ENCODE results near the gene IGSF21. TPM values are rescaled to one million over a fixed set of nuclear protein-coding genes. Genes with fewer than 3 reads are reported as not detected.
A peak's percentile ranks its signal among the peaks of the same experiment; 100 is the strongest.

The IGSF21 gene
- total and polyA plus RNA-seq, 2 donors from 2014 or later, result 1.4 to 6.6 TPM

DNA sequence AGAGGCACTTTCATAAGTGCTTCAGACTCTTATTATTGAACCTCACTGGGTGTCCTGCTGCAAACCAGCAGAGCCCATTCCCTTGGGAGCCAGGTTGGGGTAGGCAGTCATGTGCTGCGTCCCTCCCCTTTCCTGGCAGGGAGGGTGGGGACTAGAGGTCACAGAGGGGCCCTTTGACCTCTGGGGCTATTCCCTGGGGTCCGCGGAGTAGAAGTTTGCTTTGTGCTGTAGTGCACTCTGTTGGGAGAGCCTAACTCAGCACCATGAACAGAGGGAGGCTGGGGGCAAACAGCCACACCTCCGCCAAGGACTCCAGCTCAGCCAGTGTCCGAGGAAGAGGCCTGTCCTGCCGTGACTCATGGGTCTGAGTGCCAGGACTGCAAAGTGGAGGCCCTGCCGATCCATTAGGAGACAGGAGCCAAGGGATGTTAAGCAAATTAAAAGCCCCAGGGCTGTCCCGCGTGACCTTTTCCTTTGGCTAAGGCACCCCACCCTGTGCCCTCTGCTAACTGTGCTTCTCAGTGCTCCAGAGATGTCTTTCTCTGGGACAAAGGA is 3.0 kb upstream of the IGSF21 start:
- H3K9ac ChIP-seq (ENCODE audit: low read length in 3 of 3), result no peak overlapping the region
- no peak for FAIRE-seq
- intact Hi-C loops (cut with DNase I), result no loop called here
- no peaks in the 10 kb centered on the region for H3K36me3 ChIP-seq (ENCODE audit: control insufficient read depth in 2 of 3, insufficient read depth in 3 of 3, low read length in 3 of 3)
- peaks cover 38% of the 10 kb centered on the region for H3K27me3 ChIP-seq (ENCODE audit: control insufficient read depth, insufficient read depth, low read length)
- TF ChIP-seq CTCF (IDR thresholded peaks at IDR 0.05; ENCODE audit: borderline replicate concordance, extremely low read depth, insufficient read depth), result no peak
- H3K4me3 ChIP-seq (ENCODE audit: low read length in 3 of 3), result no peak overlapping the region
- DNase-seq, result no peak
- no peak overlapping the region for H3K27ac ChIP-seq (ENCODE audit: low read depth in 2 of 2, low read length in 2 of 2)
- no peaks in the 10 kb centered on the region for H3K4me1 ChIP-seq (ENCODE audit: control insufficient read depth in 2 of 3, insufficient read depth in 2 of 3, low read depth in 1 of 3, low read length in 3 of 3)
- no peaks in the 10 kb centered on the region for H3K9me3 ChIP-seq (ENCODE audit: control insufficient read depth in 2 of 3, insufficient read depth in 1 of 3, low read length in 3 of 3)

DNA sequence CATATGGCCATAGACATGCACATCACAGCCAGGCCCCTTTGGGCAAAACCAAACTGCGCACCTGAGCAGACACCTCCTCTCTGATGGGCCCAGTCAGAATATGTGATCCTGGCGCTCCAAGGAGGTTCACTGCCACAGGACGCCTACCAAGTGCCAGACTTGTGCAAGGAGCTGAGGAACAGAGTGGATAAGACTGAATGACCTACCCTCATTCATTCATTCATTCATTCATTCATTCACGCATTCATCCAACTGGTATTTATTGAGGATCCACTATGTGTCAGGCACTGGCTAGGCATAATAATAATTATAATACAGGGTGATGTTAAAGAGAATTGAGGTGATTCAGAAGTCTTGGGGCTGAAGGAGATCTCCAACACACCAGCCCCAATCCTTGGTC is 2.4 kb upstream of the IGSF21 start:
- no peak for DNase-seq
- Histone ChIP-seq H3K4me1 (ENCODE audit: control insufficient read depth in 2 of 3, insufficient read depth in 2 of 3, low read depth in 1 of 3, low read length in 3 of 3) (no peaks in the 10 kb centered on the region), H3K9me3 (ENCODE audit: control insufficient read depth in 2 of 3, insufficient read depth in 1 of 3, low read length in 3 of 3) (no peaks in the 10 kb centered on the region), H3K9ac (ENCODE audit: low read length in 3 of 3) (no peak overlapping the region), H3K4me3 (ENCODE audit: low read length in 3 of 3) (no peak overlapping the region), H3K36me3 (ENCODE audit: control insufficient read depth in 2 of 3, insufficient read depth in 3 of 3, low read length in 3 of 3) (no peaks in the 10 kb centered on the region), H3K27ac (ENCODE audit: low read depth in 2 of 2, low read length in 2 of 2) (no peak overlapping the region), H3K27me3 (ENCODE audit: control insufficient read depth, insufficient read depth, low read length) (peaks cover 40% of the 10 kb centered on the region)
- FAIRE-seq, result no peak
- intact Hi-C loops (cut with DNase I), result no loop called here
- TF ChIP-seq CTCF (IDR thresholded peaks at IDR 0.05; ENCODE audit: borderline replicate concordance, extremely low read depth, insufficient read depth), result no peak

- Histone ChIP-seq H3K36me3 (ENCODE audit: control insufficient read depth in 2 of 3, insufficient read depth in 3 of 3, low read length in 3 of 3) (no peaks in the 10 kb centered on the region), H3K27ac (ENCODE audit: low read depth in 2 of 2, low read length in 2 of 2) (no peak overlapping the region), H3K9ac (ENCODE audit: low read length in 3 of 3) (no peak overlapping the region), H3K4me3 (ENCODE audit: low read length in 3 of 3) (peak overlapping the region in 1 of 3 donors; percentile 1), H3K27me3 (ENCODE audit: control insufficient read depth, insufficient read depth, low read length) (peaks cover 56% of the 10 kb centered on the region), H3K4me1 (ENCODE audit: control insufficient read depth in 2 of 3, insufficient read depth in 2 of 3, low read depth in 1 of 3, low read length in 3 of 3) (no peaks in the 10 kb centered on the region), H3K9me3 (ENCODE audit: control insufficient read depth in 2 of 3, insufficient read depth in 1 of 3, low read length in 3 of 3) (no peaks in the 10 kb centered on the region)
- DNase-seq (peak in 2 of 5 donors; percentile 3 to 44), FAIRE-seq (no peak)
- no peak for TF ChIP-seq CTCF (IDR thresholded peaks at IDR 0.05; ENCODE audit: borderline replicate concordance, extremely low read depth, insufficient read depth)
- intact Hi-C loops (cut with DNase I), result no loop called here
These were observed 880 bp downstream of the IGSF21 start for GRCh38 chr1:18108299-18109057.
